HG03521 (cell line): ENCODE measurements around the gene PTPN5.

Source experiments
- ATAC-seq: cut with Tn5 transposase; IDR thresholded peaks from one replicate; pipeline ENCODE4 v1.9.1; 2021; ENCODE audit warnings: mild to moderate bottlenecking, moderate library complexity; ENCODE audit not compliant: unreplicated experiment

Gene PTPN5

DNA sequence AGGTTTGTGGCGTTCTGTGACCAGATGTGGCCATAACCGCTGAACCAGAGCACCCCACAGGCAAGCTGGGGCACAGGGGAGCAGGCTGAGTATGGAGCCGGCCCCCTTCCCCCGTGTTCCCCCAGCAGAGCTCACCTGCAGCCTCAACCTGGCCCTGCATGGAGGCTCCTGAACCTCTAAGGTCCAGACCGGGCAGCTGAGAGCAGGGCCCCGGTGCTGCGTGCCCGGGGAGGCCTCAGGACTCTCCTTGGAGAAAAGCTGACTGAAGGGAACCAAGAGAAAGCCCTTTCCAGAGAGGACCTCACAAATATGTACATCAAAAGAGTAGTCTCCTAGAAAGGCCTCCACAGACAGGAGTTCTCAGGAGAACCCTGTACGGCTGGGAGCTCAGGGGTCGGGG lies 48.2 kb downstream of the PTPN5 start:
- ATAC-seq, result no peak

DNA sequence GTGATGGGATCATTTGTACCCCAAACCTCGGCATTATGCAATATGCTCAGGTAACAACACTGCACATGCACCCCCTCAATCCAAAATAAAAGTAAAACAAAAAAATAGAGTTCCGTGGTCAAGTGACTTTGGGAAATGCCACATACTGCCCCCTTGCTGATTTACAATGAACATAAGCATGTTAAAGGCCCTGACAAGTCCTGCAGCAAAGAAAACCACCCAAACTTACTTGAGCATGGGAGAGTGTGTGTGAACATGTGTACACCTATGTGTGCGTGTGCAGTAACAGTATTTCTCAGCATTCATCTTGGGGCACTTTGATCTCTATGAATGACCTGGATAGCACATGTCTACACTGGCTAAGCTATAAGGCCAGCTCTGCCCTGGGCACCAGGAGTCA lies 49.8 kb downstream of the PTPN5 start:
- ATAC-seq, result no peak

DNA sequence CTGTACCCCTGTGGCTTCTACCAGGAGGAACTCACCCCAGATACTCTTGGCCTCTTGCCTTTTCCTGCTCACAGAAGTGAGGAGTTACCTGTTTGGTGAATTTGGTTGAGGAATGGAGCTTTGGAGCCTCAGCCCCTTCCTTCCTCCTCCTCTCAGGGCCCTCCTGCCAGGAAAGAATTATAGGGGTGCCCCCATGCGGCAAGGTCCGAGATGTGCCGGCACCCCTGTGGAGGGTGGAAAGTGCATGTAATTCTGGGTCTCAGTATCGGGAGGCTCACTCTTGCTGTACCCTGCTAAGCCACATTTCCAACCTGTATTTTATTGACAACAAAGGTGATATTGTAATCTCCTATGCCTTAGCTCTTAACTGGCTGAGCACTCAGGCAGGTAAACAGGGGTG lies 51.9 kb downstream of the PTPN5 start:
- no peak for ATAC-seq

DNA sequence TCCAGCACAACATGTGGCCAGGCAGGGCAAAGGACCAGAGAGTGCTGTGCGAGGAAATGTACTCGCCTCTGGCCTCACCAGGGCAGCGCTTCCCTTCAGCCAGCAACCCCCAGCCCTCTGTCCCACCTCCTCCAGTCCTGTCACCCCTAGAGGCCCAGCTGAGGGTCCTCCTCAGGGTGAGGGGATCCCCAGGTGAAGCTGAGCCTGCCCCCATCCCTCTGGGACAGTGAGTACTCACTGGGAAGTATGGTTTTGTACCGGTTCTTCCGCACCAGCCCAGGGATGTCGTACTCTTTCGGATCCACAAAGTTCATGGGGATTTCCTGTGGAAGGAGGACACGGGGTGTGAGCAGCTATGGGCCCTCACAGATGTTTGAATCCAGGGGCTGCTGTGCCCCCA lies 54.0 kb downstream of the PTPN5 start:
- ATAC-seq, result no peak

DNA sequence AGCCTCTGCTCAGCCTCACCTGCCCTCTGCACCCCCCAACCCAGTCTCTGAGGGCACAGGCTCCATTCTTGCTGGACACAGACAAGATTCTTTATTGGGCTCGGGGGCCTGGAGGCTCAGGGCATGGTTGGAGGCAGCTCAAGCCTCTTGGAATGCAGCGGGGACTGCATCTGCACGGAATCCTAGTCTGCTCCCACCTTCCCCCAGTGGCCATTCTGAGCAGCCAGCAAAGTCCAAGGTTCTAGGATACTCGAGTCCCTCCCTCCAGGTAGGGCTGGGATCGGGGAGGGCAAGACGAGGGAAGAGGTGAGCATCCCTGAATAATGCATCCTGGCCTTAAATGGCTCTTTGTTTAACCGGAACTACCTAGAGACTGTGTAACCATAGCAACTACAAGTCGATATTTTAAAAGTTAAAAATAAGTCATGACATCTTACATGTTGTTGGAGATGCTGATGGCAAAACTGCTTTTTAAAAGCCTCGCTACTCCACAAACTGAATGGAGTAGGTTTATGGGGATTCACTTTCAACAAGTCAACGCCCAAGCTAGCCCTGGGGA lies 54.9 kb downstream of the PTPN5 start:
- ATAC-seq, result no peak

DNA sequence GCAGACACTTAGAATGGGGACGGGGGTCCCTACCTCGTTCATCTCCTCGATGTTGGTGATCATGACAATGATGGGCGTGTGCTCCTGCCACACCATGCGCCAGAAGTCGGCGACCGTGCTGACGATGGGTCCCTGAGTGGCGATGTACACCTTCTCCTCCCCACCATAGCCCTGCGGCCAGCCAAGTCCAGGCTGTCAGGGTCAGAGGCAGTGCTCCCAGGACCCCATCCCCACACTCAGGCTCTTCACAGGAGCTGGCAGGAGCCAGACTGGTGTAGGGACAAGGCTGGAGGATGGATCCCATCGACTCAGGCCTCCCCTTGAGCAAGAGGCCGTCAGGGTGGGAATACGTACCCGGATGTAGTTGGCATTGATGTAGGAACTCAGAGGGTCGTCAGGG lies 58.4 kb downstream of the PTPN5 start:
- no peak for ATAC-seq

DNA sequence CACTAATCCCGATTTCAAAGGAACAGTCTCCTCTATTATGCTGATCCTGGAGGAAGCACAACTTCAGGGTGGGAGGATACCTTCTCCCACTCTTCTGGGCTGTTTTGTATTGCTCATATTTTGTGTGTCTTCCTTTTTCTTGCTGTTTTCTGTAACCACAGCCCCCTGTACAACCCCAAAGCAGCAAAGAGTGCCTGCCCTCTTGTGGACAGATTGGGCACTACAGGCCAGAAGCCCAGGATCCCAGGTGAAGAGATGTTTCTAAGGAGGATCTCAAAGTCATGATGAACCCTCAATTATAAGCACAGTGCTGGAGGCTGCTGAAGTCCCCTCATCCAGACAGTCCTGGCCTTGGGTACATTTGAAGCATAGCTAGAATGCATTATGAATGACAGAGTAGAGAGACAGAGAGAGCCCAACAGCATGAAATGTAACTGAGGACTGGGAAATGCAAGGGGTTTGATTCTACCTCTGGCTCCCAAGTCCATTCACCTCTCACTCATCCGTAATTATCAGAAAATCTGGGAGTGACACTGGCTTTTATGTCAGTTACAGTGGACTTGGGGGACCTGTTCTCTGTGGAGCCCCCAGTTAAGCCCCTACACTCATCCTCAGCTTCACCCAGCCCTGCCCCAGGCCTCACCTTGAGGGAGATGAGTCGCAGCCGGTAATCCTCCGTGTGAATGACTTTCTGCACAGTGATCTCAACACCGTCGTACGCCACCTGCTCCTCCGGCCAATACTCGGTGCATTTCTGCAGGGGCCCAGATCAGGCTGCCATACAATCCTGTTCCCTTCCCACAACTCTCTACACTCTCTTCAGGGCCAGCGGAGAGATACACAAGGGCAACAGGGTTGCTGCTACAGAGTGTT lies 59.4 kb downstream of the PTPN5 start:
- no peak for ATAC-seq

DNA sequence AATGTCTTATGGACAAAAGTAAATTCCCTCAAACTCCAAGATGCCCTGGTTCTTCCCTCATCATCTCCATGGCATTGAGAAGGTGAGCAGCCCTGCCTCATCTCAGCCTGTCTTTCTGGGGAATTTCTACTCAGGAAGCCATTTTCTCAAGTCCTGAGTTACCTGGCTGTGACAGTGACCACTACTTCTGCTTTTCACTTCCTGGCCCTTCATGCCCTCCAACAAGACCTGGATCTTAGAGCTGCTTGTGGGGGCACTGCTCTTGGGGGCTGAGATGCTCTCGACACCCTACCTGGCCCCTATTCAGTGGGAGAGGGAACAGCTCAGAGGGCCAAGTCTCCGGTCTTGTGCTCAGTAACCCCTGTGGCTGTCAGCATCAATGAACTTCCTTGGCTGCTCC lies 60.2 kb downstream of the PTPN5 start:
- no peak for ATAC-seq

DNA sequence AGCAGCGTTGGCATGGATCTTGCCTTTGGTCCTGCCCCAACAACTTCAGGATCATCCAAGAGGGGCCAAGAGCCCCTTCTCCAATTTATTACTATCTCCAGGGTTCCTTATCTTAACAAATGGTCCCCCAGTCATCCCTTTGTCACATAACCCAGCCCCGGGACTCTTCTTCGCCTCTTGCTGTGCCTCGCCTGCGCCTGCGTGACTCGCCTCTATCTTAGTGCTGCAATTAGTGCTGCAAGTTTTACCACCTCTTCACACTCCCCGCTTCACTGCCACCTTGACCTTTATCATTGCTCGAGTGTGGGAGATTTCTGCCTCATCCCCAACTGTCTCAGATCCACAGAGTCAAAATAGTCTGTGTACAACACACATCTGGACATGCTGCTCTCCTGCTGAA lies 61.6 kb downstream of the PTPN5 start:
- ATAC-seq, result no peak

DNA sequence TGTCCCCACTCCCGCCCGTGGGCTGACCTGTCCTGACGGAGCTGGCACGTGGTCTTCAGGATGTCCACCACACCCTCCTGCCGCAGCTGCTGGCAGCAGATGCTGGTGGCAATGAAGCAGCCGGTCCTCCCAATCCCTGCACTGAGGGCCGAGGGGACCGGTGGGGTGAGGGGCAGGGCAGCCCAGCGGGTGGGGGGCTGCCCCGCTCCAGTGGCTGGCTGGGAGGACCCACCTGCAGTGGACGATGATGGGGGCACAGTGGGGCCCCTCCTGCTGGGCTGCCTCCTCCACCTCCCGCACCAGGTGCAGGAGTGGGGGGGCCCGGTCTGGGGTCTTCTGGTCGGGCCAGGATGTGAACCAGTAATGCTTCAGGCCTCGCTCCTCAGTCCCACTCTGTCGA lies 62.2 kb downstream of the PTPN5 start:
- no peak for ATAC-seq

DNA sequence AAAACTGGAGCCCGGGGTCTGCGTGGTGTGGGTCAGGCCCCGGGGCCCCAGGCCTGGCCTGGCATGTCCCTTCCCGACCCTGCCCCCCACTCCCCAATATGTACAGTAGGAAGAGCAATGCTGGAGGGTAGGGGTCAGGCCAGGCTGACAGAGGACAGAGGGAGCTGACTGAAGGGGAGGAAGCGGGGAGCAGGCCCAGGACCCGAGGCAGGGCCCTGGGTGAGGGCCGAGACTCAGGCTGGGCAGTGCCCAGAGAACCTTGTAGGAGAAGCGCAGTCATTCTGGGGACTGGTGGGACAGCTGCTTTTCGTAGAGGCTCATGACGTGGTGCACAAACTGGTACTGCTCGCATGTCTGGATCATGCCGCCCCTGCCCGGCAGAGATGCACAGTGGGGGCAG lies 62.9 kb downstream of the PTPN5 start:
- ATAC-seq, result no peak

DNA sequence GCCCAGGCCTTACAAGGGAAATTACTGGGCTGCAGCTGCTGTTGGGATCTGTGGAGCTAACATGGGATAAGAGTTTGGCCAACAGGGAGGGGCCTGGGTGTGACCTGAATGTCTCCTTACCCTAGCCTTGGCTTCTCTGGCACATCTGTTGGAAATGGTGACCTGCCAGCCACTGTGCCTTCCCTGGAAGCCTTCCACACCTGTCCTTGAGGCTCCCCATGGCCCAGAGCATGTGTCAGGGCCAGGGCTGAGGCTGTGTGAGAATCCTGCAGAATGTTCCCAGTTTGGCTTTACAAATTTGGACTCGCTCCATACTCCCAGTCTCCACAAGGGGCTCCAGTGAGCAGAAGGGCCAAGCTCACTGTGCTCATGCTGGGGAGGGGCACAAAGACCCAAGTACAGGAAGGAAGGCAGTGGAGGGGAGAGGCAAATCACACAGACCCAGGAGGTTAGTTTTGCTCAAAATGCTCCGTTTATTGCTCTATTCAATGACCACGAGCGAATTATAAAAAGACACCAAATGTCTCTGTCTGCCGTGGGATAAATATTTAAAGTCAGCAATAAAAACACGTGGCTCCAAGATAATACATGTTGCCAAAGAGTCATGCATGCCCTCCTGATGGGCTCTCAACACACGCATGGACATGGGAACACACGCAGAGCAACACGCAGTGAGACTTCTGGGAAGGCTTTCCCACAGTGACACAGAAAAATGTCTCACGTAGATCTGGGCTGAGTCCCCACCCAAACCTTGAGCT lies 63.9 kb downstream of the PTPN5 start:
- no peak for ATAC-seq

DNA sequence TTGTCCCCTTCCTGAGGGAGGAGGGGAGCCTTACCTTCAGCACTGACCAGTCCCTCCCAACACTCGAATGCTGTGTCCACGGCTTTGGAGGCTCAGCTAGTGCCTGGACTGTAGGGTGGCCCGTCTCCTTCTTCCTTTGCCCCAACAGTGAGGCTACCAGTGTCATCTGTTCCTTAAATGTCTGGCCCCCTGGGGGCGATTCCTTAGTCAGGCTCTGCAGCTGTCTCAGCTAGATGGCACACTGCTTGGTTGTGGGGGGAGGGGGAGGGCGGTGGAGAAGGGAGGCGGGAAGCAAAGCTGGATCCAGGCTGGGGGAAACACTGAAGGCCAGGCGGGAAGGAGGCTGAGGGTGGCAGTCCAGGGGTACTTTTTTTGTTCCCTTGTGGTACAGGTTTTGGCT lies 65.6 kb downstream of the PTPN5 start, which contains the start of gene IGSF22:
IGSF22 (minus strand) TSS at position 149 of the 400 bp plus-strand sequence. CDS start 1,952 bp downstream, outside the sequence.
- ATAC-seq, result no peak

DNA sequence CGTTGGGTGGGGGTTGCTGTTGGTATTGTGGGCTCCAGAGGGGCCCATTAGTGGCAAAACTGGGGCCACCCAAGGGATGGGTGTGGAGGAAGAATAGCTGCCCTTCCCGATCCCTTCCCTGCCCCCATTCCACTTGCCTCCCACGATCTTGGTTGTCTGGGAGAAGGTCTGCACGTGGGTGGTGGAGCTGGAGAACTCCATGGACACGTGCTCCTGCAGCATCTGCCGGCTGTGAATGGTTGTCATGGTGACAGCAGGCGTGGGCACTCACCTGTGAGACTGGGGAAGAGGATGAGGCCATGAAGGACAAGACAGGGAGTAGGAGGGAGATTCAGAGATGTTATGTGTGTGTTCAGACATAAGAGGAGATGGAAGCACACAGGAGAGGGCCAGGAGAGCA lies 67.6 kb downstream of the PTPN5 start:
- ATAC-seq, result no peak

DNA sequence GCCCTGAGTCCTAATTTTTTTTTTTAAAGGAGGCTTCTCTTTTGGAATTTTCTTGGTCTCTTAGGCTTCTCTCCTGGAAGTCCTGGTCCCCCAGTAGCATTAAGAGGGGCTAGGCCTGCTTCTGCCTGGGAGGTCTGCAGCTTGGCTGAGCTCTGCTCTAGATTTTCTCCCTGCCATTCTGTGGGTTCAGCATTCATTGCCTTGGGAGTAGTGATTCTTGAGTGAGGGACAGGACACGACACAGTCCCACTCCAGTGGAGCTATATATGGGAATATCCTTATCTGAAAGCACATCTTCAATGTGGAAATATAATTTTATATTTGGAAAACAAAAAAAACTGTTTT lies 69.3 kb downstream of the PTPN5 start:
- ATAC-seq, result no peak

DNA sequence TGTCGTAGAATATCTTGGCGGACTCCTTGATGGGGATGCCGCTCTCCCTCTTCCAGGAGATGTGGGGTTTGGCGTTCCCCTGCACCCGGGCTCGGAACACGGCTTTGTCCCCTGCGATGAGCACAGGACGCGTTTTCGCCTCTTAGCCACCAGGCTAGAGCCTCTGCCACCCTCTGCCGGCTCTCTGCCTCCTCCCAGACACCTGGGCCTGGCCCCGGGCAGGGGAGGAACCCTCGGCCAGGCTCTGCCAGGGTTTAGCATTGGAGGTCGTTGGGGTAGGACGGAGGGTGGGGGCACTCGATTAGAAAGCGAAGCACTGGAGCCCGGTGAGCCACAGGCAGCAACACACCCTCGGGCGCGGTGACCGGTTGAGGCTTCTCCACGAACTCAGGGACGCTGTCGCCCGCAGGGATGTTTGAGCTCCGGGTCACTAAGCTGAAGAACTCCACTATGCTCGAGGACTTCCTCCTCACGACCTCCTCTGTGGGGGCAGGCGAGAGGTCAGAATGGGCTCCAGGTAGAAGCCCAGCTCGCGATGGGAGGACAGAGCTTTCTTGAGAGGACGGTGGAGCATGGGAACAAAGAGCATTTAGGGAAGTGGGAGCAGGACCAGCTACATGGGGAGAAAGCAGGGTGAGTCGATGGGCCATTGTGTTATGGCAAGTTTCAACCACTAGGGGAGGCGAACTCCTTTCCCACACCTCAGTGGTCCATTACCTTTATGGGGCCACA lies 69.9 kb downstream of the PTPN5 start:
- ATAC-seq, result peak; percentile 58

DNA sequence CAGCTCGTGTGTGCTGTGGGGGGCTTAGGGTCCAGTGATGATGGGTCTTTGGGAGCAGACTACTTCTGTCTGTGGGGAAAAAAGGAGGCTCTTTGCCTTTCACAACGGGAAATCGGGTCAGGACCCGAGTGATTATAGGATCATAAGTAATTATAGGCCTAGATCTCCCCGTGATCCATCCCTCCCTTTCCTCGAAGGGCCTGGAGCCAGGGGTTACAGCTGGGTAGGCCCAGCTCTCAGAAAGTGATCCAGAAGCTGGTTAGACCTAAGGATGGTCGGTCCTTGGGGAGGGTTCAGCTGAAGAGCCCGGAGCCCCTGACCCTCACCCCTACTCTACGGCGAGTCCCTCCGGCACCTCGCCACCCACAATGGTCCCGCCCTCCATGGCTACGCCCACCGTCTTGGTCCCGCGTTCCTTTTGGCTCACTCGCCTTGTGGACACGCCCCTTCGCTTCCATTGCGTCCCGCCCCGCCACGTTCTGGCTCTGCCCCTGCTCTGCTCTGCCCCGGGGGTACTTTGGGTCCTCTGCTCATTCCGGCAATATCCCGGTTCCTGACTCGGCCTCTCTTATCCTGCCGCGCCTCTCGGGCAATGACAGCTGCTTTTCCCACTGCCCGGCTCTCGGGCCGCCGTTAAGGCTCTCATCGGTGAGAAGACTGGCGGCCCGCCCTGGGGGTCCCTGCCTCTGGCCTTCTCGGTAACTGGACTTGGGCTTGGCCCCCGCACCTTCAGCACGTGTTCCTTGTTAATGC lies 70.6 kb downstream of the PTPN5 start:
- peak; percentile 64 for ATAC-seq

DNA sequence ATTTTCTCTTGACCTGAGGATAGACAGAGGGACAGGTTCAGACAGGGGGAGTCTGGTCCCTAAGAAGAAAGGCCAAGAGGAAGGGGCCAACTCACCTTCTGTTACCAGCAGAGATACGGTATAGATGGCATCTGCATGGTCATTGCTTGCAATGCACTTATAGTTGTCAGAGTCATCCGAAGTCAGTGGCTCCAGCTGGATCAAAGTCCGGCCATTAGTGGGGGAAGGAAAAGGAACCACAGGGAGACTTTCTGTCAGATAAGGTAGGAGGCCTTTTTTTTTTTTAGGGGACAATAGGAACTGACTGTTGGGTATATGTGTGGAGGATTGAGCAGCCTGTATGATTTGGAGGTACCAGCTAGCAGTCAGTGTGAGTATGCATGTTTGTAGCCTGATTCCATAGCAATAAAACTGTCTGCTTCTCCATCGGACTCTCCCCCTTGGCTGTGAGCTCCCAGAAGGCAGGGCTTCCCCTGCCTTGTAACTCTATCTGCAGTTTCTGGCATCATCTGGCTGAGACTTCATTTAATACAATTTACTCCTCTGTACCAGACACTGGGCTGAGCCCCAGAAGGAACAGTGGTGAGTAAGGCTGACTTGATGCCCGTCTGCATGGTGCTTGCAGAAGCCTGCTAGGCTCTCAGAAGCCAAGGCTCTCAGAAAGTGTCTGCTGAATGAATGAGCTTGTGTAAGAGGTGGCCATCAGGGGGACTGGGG lies 71.3 kb downstream of the PTPN5 start:
- ATAC-seq, result no peak

DNA sequence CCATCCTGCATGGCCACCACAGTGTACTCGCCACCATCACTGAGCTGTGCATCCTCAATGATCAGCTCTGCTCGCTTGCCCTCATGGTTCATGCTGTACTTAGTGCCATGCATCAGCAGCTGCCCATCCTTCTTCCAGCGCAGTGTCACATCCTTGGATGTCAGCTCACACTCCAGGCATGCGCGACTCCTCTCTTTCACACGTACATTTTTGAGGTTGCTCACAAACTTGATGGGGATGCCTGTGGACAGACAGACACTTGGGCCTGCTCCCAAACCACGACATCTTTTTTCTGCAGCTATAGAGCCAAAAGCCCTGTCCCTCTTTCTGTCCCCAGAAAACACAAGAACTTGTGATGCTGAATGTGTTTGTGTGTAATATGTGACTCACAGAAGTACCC lies 76.1 kb downstream of the PTPN5 start:
- ATAC-seq, result no peak

DNA sequence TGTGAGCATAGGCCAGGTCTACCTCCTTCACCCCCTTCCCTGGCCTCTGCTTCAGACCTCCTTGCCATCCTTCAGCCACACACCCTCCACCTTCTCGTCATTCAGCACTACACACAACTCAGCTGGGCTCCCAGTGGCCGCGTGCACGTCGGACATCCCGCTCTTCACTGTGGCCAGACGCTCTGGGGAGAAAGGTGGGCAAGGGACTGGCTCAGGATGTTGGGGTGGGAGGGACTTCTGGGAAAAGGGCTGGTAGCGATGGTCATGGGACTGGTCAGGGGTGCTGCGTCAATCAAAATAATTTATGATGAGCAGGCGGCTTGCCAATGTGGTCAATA lies 77.2 kb downstream of the PTPN5 start:
- ATAC-seq, result no peak
